ENCODE results near the gene RNF111. TPM values are rescaled to one million over a fixed set of nuclear protein-coding genes. Genes with fewer than 3 reads are reported as not detected.

RNF111 gene
- total and polyA plus RNA-seq, 2 experiments from 2014 or later = 14.4 to 24.5 TPM

DNA sequence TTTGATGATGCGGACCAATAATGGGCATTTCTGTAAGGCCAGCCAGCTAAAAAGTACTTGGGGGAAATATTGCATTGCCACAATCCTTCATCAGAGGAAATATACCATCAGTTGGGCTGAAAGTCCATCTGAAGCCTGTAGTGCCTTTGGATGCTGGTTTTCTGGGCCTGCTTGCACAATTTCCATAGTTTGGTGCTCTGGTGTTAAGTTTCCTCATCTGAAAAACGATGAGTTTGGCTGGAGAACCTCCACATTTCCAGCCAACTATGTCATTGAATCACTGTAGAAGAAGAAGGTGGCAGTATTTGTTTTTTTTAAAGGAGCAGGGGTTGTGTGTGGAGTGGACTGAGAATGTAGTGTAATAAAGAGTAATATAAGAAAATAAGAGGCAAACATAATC, 127.6 kb downstream of the RNF111 start:
- H3K4me3 Mint-ChIP-seq = no peak overlapping the region
- peaks cover 71% of the 10 kb centered on the region for H3K36me3 ChIP-seq (ENCODE audit: insufficient read depth)
- H3K9me2 ChIP-seq (ENCODE audit: insufficient read depth) = no peaks in the 10 kb centered on the region
- no peaks in the 10 kb centered on the region; the same call in 2 of the 3 replicates for H3K4me1 Mint-ChIP-seq
- H3K27me3 ChIP-seq (ENCODE audit: insufficient read depth) = no peaks in the 10 kb centered on the region
- no peaks in the 10 kb centered on the region for H3F3A ChIP-seq (replicated peaks; ENCODE audit: low read depth)
- DNase-seq (ENCODE audit: low spot score) = no peak
- no peak for ATAC-seq
- no peaks in the 10 kb centered on the region for H3K4me1 ChIP-seq (ENCODE audit: insufficient read depth)
- peaks cover 12% of the 10 kb centered on the region for H4K20me1 ChIP-seq (replicated peaks; ENCODE audit: insufficient read depth)
- peaks cover 83% of the 10 kb centered on the region for H3K36me3 Mint-ChIP-seq (ENCODE audit: low read depth)
- no peaks in the 10 kb centered on the region; the same call in 2 of the 3 replicates for H3K9me3 Mint-ChIP-seq
- no peak for TF ChIP-seq NANOG (IDR thresholded peaks at IDR 0.05; ENCODE audit: borderline replicate concordance)
- no peak for TF ChIP-seq EZH2 (IDR thresholded peaks at IDR 0.05; ENCODE audit: low read depth, unreplicated experiment)
- no peak for TF ChIP-seq ZNF331 (CRISPR knock-in tag; IDR thresholded peaks at IDR 0.05; ENCODE audit: low read depth)
- TF ChIP-seq, protein P1, sequence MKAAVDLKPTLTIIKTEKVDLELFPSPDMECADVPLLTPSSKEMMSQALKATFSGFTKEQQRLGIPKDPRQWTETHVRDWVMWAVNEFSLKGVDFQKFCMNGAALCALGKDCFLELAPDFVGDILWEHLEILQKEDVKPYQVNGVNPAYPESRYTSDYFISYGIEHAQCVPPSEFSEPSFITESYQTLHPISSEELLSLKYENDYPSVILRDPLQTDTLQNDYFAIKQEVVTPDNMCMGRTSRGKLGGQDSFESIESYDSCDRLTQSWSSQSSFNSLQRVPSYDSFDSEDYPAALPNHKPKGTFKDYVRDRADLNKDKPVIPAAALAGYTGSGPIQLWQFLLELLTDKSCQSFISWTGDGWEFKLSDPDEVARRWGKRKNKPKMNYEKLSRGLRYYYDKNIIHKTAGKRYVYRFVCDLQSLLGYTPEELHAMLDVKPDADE (IDR thresholded peaks at IDR 0.05) = no peak
- TF ChIP-seq JUNB (IDR thresholded peaks at IDR 0.05; ENCODE audit: unreplicated experiment) = no peak
- no peak for TF ChIP-seq POLR2AphosphoS5 (IDR thresholded peaks at IDR 0.05; ENCODE audit: low read depth)
- no peak for TF ChIP-seq STAT1 (IDR thresholded peaks at IDR 0.05; ENCODE audit: unreplicated experiment)
- H3K27ac Mint-ChIP-seq = no peak overlapping the region
- no peak overlapping the region for H3K4me3 ChIP-seq
- peaks cover 10% of the 10 kb centered on the region for H3K79me2 ChIP-seq (replicated peaks; ENCODE audit: insufficient read depth)
- H3K27me3 Mint-ChIP-seq (ENCODE audit: insufficient read depth, low read depth, poor library complexity) = no peaks in the 10 kb centered on the region
- no peak overlapping the region for H2AFZ ChIP-seq
- H3K4me2 ChIP-seq = no peak overlapping the region
- H3K27ac ChIP-seq (ENCODE audit: low read depth) = no peak overlapping the region

DNA sequence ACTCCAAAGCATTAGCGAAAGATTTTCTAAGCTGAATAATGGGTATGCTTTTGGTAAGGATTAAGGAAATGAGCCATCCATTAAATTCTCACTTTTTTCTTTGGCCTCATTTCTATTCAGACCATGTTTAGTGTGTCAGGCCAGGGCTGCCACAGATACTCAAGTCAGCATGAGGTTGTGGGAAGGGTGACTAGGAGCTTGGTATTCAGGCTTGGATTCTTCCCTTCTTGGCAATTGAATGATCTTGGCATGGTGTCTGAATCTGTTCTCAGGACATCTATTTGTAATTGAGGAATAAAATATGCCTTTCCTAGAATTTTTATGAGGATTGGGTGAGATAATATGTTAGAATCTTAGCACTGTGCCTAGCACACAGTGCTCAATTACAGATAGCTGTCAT, 128.7 kb downstream of the RNF111 start:
- Mint-ChIP-seq H3K36me3 (ENCODE audit: low read depth) (peaks cover 79% of the 10 kb centered on the region), H3K27me3 (ENCODE audit: insufficient read depth, low read depth, poor library complexity) (no peaks in the 10 kb centered on the region), H3K4me3 (no peak overlapping the region), H3K27ac (no peak overlapping the region), H3K4me1 (no peaks in the 10 kb centered on the region; the same call in 2 of the 3 replicates), H3K9me3 (no peaks in the 10 kb centered on the region; the same call in 2 of the 3 replicates)
- H3K27me3 ChIP-seq (ENCODE audit: insufficient read depth) = no peaks in the 10 kb centered on the region
- no peak overlapping the region for H3K4me2 ChIP-seq
- H3K36me3 ChIP-seq (ENCODE audit: insufficient read depth) = peaks cover 68% of the 10 kb centered on the region
- DNase-seq (ENCODE audit: low spot score) = no peak
- ATAC-seq = no peak
- TF ChIP-seq EZH2phosphoT487 (IDR thresholded peaks at IDR 0.05; ENCODE audit: unreplicated experiment) (no peak), CREB1 (CRISPR knock-in tag; IDR thresholded peaks at IDR 0.05; ENCODE audit: low read depth) (no peak), STAT1 (IDR thresholded peaks at IDR 0.05; ENCODE audit: unreplicated experiment) (no peak), POLR2AphosphoS5 (IDR thresholded peaks at IDR 0.05; ENCODE audit: low read depth) (no peak), EZH2 (IDR thresholded peaks at IDR 0.05; ENCODE audit: low read depth, unreplicated experiment) (no peak), NANOG (IDR thresholded peaks at IDR 0.05; ENCODE audit: borderline replicate concordance) (no peak), ZNF331 (CRISPR knock-in tag; IDR thresholded peaks at IDR 0.05; ENCODE audit: low read depth) (no peak), ZNF114 (CRISPR knock-in tag; IDR thresholded peaks at IDR 0.05) (no peak)
- TF ChIP-seq, protein P2, sequence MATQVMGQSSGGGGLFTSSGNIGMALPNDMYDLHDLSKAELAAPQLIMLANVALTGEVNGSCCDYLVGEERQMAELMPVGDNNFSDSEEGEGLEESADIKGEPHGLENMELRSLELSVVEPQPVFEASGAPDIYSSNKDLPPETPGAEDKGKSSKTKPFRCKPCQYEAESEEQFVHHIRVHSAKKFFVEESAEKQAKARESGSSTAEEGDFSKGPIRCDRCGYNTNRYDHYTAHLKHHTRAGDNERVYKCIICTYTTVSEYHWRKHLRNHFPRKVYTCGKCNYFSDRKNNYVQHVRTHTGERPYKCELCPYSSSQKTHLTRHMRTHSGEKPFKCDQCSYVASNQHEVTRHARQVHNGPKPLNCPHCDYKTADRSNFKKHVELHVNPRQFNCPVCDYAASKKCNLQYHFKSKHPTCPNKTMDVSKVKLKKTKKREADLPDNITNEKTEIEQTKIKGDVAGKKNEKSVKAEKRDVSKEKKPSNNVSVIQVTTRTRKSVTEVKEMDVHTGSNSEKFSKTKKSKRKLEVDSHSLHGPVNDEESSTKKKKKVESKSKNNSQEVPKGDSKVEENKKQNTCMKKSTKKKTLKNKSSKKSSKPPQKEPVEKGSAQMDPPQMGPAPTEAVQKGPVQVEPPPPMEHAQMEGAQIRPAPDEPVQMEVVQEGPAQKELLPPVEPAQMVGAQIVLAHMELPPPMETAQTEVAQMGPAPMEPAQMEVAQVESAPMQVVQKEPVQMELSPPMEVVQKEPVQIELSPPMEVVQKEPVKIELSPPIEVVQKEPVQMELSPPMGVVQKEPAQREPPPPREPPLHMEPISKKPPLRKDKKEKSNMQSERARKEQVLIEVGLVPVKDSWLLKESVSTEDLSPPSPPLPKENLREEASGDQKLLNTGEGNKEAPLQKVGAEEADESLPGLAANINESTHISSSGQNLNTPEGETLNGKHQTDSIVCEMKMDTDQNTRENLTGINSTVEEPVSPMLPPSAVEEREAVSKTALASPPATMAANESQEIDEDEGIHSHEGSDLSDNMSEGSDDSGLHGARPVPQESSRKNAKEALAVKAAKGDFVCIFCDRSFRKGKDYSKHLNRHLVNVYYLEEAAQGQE (IDR thresholded peaks at IDR 0.05; ENCODE audit: unreplicated experiment) = no peak
- TF ChIP-seq, protein P1 (IDR thresholded peaks at IDR 0.05) = no peak
- no peak overlapping the region for H3K27ac ChIP-seq (ENCODE audit: low read depth)
- H3F3A ChIP-seq (replicated peaks; ENCODE audit: low read depth) = no peaks in the 10 kb centered on the region
- no peaks in the 10 kb centered on the region for H3K4me1 ChIP-seq (ENCODE audit: insufficient read depth)
- no peak overlapping the region for H3K4me3 ChIP-seq
- no peaks in the 10 kb centered on the region for H3K9me2 ChIP-seq (ENCODE audit: insufficient read depth)
- peaks cover 16% of the 10 kb centered on the region for H4K20me1 ChIP-seq (replicated peaks; ENCODE audit: insufficient read depth)
- H2AFZ ChIP-seq = no peak overlapping the region
- H3K79me2 ChIP-seq (replicated peaks; ENCODE audit: insufficient read depth) = peaks cover 5% of the 10 kb centered on the region

Measured in GM23338 (cell line).